ENCODE measurements around the gene TPCN2. TPM values are rescaled to one million over a fixed set of nuclear protein-coding genes. Genes with fewer than 3 reads are reported as not detected.

Gene TPCN2
- total RNA-seq, 4 donors from 2014 or later, result 12.2 to 30.7 (median 17.6) TPM

GRCh38 chr11:69062169-69062855, 13.6 kb downstream of the TPCN2 start:
- TF ChIP-seq CTCF (IDR thresholded peaks at IDR 0.05; ENCODE audit: low read depth), result no peak

GRCh38 chr11:69062873-69063651, 14.3 kb downstream of the TPCN2 start:
- no peak for TF ChIP-seq CTCF (IDR thresholded peaks at IDR 0.05; ENCODE audit: low read depth)

GRCh38 chr11:69063652-69064260, 15.0 kb downstream of the TPCN2 start:
- no peak for TF ChIP-seq CTCF (IDR thresholded peaks at IDR 0.05; ENCODE audit: low read depth)

- no peak for TF ChIP-seq CTCF (IDR thresholded peaks at IDR 0.05; ENCODE audit: low read depth)
These were observed 15.7 kb downstream of the TPCN2 start for GRCh38 chr11:69064394-69064957.

GRCh38 chr11:69065147-69065710, 16.5 kb downstream of the TPCN2 start:
- no peak for TF ChIP-seq CTCF (IDR thresholded peaks at IDR 0.05; ENCODE audit: low read depth)

GRCh38 chr11:69066122-69067112, 17.7 kb downstream of the TPCN2 start:
- TF ChIP-seq CTCF (IDR thresholded peaks at IDR 0.05; ENCODE audit: low read depth), result no peak
